Activated naive CD4-positive, alpha-beta T cell treated with anti-CD3 and anti-CD28 coated beads for 36 hours (primary cell): ENCODE measurements around the gene PCDH17. TPM values are rescaled to one million over a fixed set of nuclear protein-coding genes. Genes with fewer than 3 reads are reported as not detected.

Source experiments
- CTCF ChIA-PET: fragments of 350-600 bp; sonication (Branson Sonifier 250); formaldehyde crosslinking; loops from one replicate; lab custom pipeline; 2021; ENCODE audit warnings: antibody characterized with exemption; lab: Charles Lee
- DNase-seq: peaks from one replicate; pipeline ENCODE4 v3.0.0-alpha.2; 2020
- H3K27ac Mint-ChIP-seq: one replicate; pipeline ENCODE4 v1.8.0; 2021; ENCODE audit warnings: mild to moderate bottlenecking, mixed read lengths
- H3K27me3 Mint-ChIP-seq: one replicate; pipeline ENCODE4 v1.8.0; 2021; ENCODE audit warnings: low read depth, mixed read lengths
- H3K36me3 Mint-ChIP-seq: one replicate; pipeline ENCODE4 v1.8.0; 2021; ENCODE audit warnings: low read depth, mixed read lengths
- H3K4me1 Mint-ChIP-seq: one replicate; pipeline ENCODE4 v1.8.0; 2021; ENCODE audit warnings: low read depth, mixed read lengths
- H3K4me3 Mint-ChIP-seq: one replicate; pipeline ENCODE4 v1.8.0; 2021; ENCODE audit warnings: mild to moderate bottlenecking, moderate library complexity, mixed read lengths
- H3K9me3 Mint-ChIP-seq: one replicate; pipeline ENCODE4 v1.8.0; 2021; ENCODE audit warnings: mixed read lengths
- intact Hi-C: fragments of 100-400 bp; cut with micrococcal nuclease; formaldehyde crosslinking; loops from one replicate; pipeline ENCODE4 v1.15.1; 2023
- total RNA-seq, 2 experiments: library from RNA; stranded (reverse); gene quantifications; one replicate each; pipeline ENCODE4 v1.2.3, GENCODE V29; 2021

Gene PCDH17
- total RNA-seq, 2 experiments from 2014 or later: not detected

GRCh38 chr13:57638186-57638890, 6.8 kb downstream of the PCDH17 start:
- H3K27ac Mint-ChIP-seq: no peak overlapping the region
- no peak for DNase-seq
- peaks cover 4% of the 10 kb centered on the region for H3K9me3 Mint-ChIP-seq
- intact Hi-C loops: no loop called here
- CTCF ChIA-PET: no interaction called here
- peaks cover 21% of the 10 kb centered on the region for H3K27me3 Mint-ChIP-seq
- H3K4me1 Mint-ChIP-seq: peaks cover 4% of the 10 kb centered on the region
- no peak overlapping the region for H3K4me3 Mint-ChIP-seq
- H3K36me3 Mint-ChIP-seq: peaks cover 2% of the 10 kb centered on the region

- Mint-ChIP-seq H3K27ac (no peak overlapping the region), H3K9me3 (no peaks in the 10 kb centered on the region), H3K27me3 (peaks cover 5% of the 10 kb centered on the region), H3K36me3 (no peaks in the 10 kb centered on the region), H3K4me3 (no peak overlapping the region), H3K4me1 (no peaks in the 10 kb centered on the region)
- CTCF ChIA-PET: no interaction called here
- intact Hi-C loops: no loop called here
- no peak for DNase-seq
These were observed 9.1 kb downstream of the PCDH17 start for GRCh38 chr13:57640607-57641006.

- DNase-seq: no peak
- Mint-ChIP-seq H3K27me3 (peaks cover 4% of the 10 kb centered on the region), H3K4me1 (no peaks in the 10 kb centered on the region), H3K27ac (no peak overlapping the region), H3K9me3 (no peaks in the 10 kb centered on the region), H3K36me3 (no peaks in the 10 kb centered on the region), H3K4me3 (no peak overlapping the region)
- intact Hi-C loops: no loop called here
- CTCF ChIA-PET: no interaction called here
These were observed 9.5 kb downstream of the PCDH17 start for GRCh38 chr13:57641051-57641450.

- no peaks in the 10 kb centered on the region for H3K36me3 Mint-ChIP-seq
- H3K4me3 Mint-ChIP-seq: no peak overlapping the region
- intact Hi-C loops: no loop called here
- H3K9me3 Mint-ChIP-seq: no peaks in the 10 kb centered on the region
- no peak for DNase-seq
- H3K4me1 Mint-ChIP-seq: no peaks in the 10 kb centered on the region
- H3K27ac Mint-ChIP-seq: no peak overlapping the region
- no peaks in the 10 kb centered on the region for H3K27me3 Mint-ChIP-seq
- CTCF ChIA-PET: no interaction called here
These were observed 12.6 kb downstream of the PCDH17 start for GRCh38 chr13:57644106-57644505.

- H3K4me3 Mint-ChIP-seq: no peak overlapping the region
- H3K27ac Mint-ChIP-seq: no peak overlapping the region
- H3K4me1 Mint-ChIP-seq: no peaks in the 10 kb centered on the region
- no peaks in the 10 kb centered on the region for H3K27me3 Mint-ChIP-seq
- intact Hi-C loops: no loop called here
- CTCF ChIA-PET: no interaction called here
- DNase-seq: no peak
- no peaks in the 10 kb centered on the region for H3K36me3 Mint-ChIP-seq
- H3K9me3 Mint-ChIP-seq: no peaks in the 10 kb centered on the region
These were observed 21.9 kb downstream of the PCDH17 start for GRCh38 chr13:57653229-57653989.

- intact Hi-C loops: no loop called here
- no peaks in the 10 kb centered on the region for H3K27me3 Mint-ChIP-seq
- no peak overlapping the region for H3K27ac Mint-ChIP-seq
- no peaks in the 10 kb centered on the region for H3K9me3 Mint-ChIP-seq
- H3K4me3 Mint-ChIP-seq: no peak overlapping the region
- H3K4me1 Mint-ChIP-seq: no peaks in the 10 kb centered on the region
- CTCF ChIA-PET: no interaction called here
- no peak for DNase-seq
- H3K36me3 Mint-ChIP-seq: no peaks in the 10 kb centered on the region
These were observed 33.9 kb downstream of the PCDH17 start for GRCh38 chr13:57665481-57665880.

GRCh38 chr13:57666131-57666953, 34.8 kb downstream of the PCDH17 start:
- CTCF ChIA-PET: no interaction called here
- Mint-ChIP-seq H3K9me3 (no peaks in the 10 kb centered on the region), H3K4me1 (no peaks in the 10 kb centered on the region), H3K27ac (no peak overlapping the region), H3K36me3 (no peaks in the 10 kb centered on the region), H3K27me3 (no peaks in the 10 kb centered on the region), H3K4me3 (no peak overlapping the region)
- intact Hi-C loops: no loop called here
- DNase-seq: no peak

- H3K4me3 Mint-ChIP-seq: no peak overlapping the region
- DNase-seq: no peak
- CTCF ChIA-PET: interaction anchor here (0.6 kb wide), 1 partner anchor 63 kb away, joined by 3 read pairs; no protein-coding TSS in a partner anchor
- H3K4me1 Mint-ChIP-seq: no peaks in the 10 kb centered on the region
- intact Hi-C loops: no loop called here
- H3K36me3 Mint-ChIP-seq: no peaks in the 10 kb centered on the region
- peaks cover 3% of the 10 kb centered on the region for H3K9me3 Mint-ChIP-seq
- H3K27me3 Mint-ChIP-seq: no peaks in the 10 kb centered on the region
- H3K27ac Mint-ChIP-seq: no peak overlapping the region
These were observed 40.6 kb downstream of the PCDH17 start for GRCh38 chr13:57672168-57672567.

- H3K4me1 Mint-ChIP-seq: no peaks in the 10 kb centered on the region
- no peak overlapping the region for H3K27ac Mint-ChIP-seq
- H3K9me3 Mint-ChIP-seq: peaks cover 3% of the 10 kb centered on the region
- intact Hi-C loops: no loop called here
- H3K27me3 Mint-ChIP-seq: no peaks in the 10 kb centered on the region
- no peak for DNase-seq
- H3K4me3 Mint-ChIP-seq: no peak overlapping the region
- CTCF ChIA-PET: no interaction called here
- no peaks in the 10 kb centered on the region for H3K36me3 Mint-ChIP-seq
These were observed 41.7 kb downstream of the PCDH17 start for GRCh38 chr13:57673197-57673596.

- CTCF ChIA-PET: no interaction called here
- intact Hi-C loops: no loop called here
- Mint-ChIP-seq H3K9me3 (peaks cover 3% of the 10 kb centered on the region), H3K27me3 (no peaks in the 10 kb centered on the region), H3K36me3 (no peaks in the 10 kb centered on the region), H3K27ac (no peak overlapping the region), H3K4me1 (no peaks in the 10 kb centered on the region), H3K4me3 (no peak overlapping the region)
- no peak for DNase-seq
These were observed 44.0 kb downstream of the PCDH17 start for GRCh38 chr13:57675526-57675925.

GRCh38 chr13:57680609-57681008, 49.1 kb downstream of the PCDH17 start:
- H3K9me3 Mint-ChIP-seq: peaks cover 5% of the 10 kb centered on the region
- no peak for DNase-seq
- H3K4me1 Mint-ChIP-seq: no peaks in the 10 kb centered on the region
- CTCF ChIA-PET: no interaction called here
- no peak overlapping the region for H3K27ac Mint-ChIP-seq
- intact Hi-C loops: no loop called here
- H3K4me3 Mint-ChIP-seq: no peak overlapping the region
- no peaks in the 10 kb centered on the region for H3K36me3 Mint-ChIP-seq
- no peaks in the 10 kb centered on the region for H3K27me3 Mint-ChIP-seq

- Mint-ChIP-seq H3K27me3 (no peaks in the 10 kb centered on the region), H3K27ac (no peak overlapping the region), H3K4me1 (no peaks in the 10 kb centered on the region), H3K9me3 (peaks cover 5% of the 10 kb centered on the region), H3K36me3 (no peaks in the 10 kb centered on the region), H3K4me3 (no peak overlapping the region)
- intact Hi-C loops: no loop called here
- DNase-seq: no peak
- CTCF ChIA-PET: no interaction called here
These were observed 50.7 kb downstream of the PCDH17 start for GRCh38 chr13:57682128-57682716.
